Measurements from ENCODE around the gene SEC24D.

Gene SEC24D

GRCh38 chr4:118749347-118749988 is 86.5 kb downstream of the SEC24D start:
- no peak for DNase-seq

GRCh38 chr4:118746251-118746919 is 89.5 kb downstream of the SEC24D start:
- no peak for DNase-seq

- DNase-seq = no peak
Observed at GRCh38 chr4:118745357-118745756, 90.6 kb downstream of the SEC24D start.

- DNase-seq = no peak
Observed at GRCh38 chr4:118743867-118744266, 92.1 kb downstream of the SEC24D start.

GRCh38 chr4:118742050-118742449 is 93.9 kb downstream of the SEC24D start:
- DNase-seq = no peak

- DNase-seq = no peak
Observed at GRCh38 chr4:118741301-118741855, 94.5 kb downstream of the SEC24D start.

GRCh38 chr4:118740869-118741268 is 95.1 kb downstream of the SEC24D start:
- no peak for DNase-seq

GRCh38 chr4:118739022-118739713 is 96.8 kb downstream of the SEC24D start:
- no peak for DNase-seq

GRCh38 chr4:118738090-118738489 is 97.8 kb downstream of the SEC24D start:
- DNase-seq = no peak

GRCh38 chr4:118736900-118737299 is 99.0 kb downstream of the SEC24D start:
- no peak for DNase-seq

GRCh38 chr4:118734491-118735205 is 101.3 kb downstream of the SEC24D start:
- DNase-seq = no peak

- no peak for DNase-seq
Observed at GRCh38 chr4:118732591-118733330, 103.2 kb downstream of the SEC24D start.

- DNase-seq = no peak
Observed at GRCh38 chr4:118730683-118731082, 105.2 kb downstream of the SEC24D start.

GRCh38 chr4:118729287-118730286 is 106.3 kb downstream of the SEC24D start:
- no peak for DNase-seq

GRCh38 chr4:118727360-118727759 is 108.6 kb downstream of the SEC24D start:
- no peak for DNase-seq

GRCh38 chr4:118723369-118723768 is 112.6 kb downstream of the SEC24D start:
- no peak for DNase-seq

GRCh38 chr4:118721752-118722151 is 114.2 kb downstream of the SEC24D start:
- no peak for DNase-seq

GRCh38 chr4:118718511-118719170 is 117.3 kb downstream of the SEC24D start:
- no peak for DNase-seq

- DNase-seq = no peak
Observed at GRCh38 chr4:118716304-118716703, 119.6 kb downstream of the SEC24D start.

GRCh38 chr4:118714682-118715081 is 121.2 kb downstream of the SEC24D start:
- DNase-seq = no peak

GRCh38 chr4:118712872-118713271 is 123.1 kb downstream of the SEC24D start:
- no peak for DNase-seq

All from CD4-positive, alpha-beta T cell treated with Interferon gamma for 1 hour (primary cell).